GM12891 (cell line): ENCODE measurements around the gene AK1.
"Not testable (repeated sequence)": the region's sequence is repeated elsewhere in the genome, so short reads cannot be mapped to it uniquely, and the experiment has no call there.

Experiments
- PAX5 ChIP-seq: IDR thresholded peaks from 2 replicates; pipeline ENCODE4 v1.6.1; 2011; ENCODE audit warnings: low read length, moderate library complexity, mild to moderate bottlenecking; ENCODE audit not compliant: insufficient read depth, severe bottlenecking
- POLR2A ChIP-seq: IDR thresholded peaks from 2 replicates; pipeline ENCODE4 v1.6.1; 2011; ENCODE audit warnings: low read depth, low read length, control low read depth
- POLR2AphosphoS5 ChIP-seq: IDR thresholded peaks from 2 replicates; pipeline ENCODE4 v1.6.1; 2011; ENCODE audit warnings: low read depth, low read length, control low read depth
- POU2F2 ChIP-seq: IDR thresholded peaks from 2 replicates; pipeline ENCODE4 v1.6.1; 2011; ENCODE audit warnings: low read depth, mild to moderate bottlenecking, control low read depth, low read length, moderate library complexity
- TAF1 ChIP-seq: IDR thresholded peaks from 2 replicates; pipeline ENCODE4 v1.6.1; 2011; ENCODE audit warnings: low read depth, low read length, control low read depth

- not testable (repeated sequence) for TF ChIP-seq POLR2AphosphoS5, TAF1, POLR2A, PAX5, POU2F2
These were observed 7.4 kb downstream of the AK1 start for GRCh38 chr9:127870153-127870491.
